T-helper 17 cell (primary cell): Measurements from ENCODE around the gene PRKG1. TPM values are rescaled to one million over a fixed set of nuclear protein-coding genes. Genes with fewer than 3 reads are reported as not detected.

Experiments used
- ATAC-seq: fragments of 150-1000 bp; cut with Tn5 transposase; 2 replicates; pipeline ENCODE4 v1.10.0; 2021; ENCODE audit warnings: mild to moderate bottlenecking, moderate library complexity
- DNase-seq, 3 donors: peaks; one replicate each; pipeline versions ENCODE4 v3.0.0 to v3.0.0-alpha.2; 2020 to 2021
- H3K9me3 ChIP-seq: one replicate; pipeline ENCODE4 v1.7.0; 2013; ENCODE audit warnings: low read length, mild to moderate bottlenecking; ENCODE audit not compliant: control insufficient read depth, poor library complexity, severe bottlenecking
- H3K27ac Mint-ChIP-seq: one replicate; pipeline ENCODE4 v1.8.0; 2022; ENCODE audit warnings: mild to moderate bottlenecking, moderate library complexity, mixed read lengths
- H3K27me3 Mint-ChIP-seq: one replicate; pipeline ENCODE4 v1.8.0; 2022; ENCODE audit warnings: mixed read lengths
- H3K36me3 Mint-ChIP-seq: one replicate; pipeline ENCODE4 v1.8.0; 2022; ENCODE audit warnings: low read depth, mixed read lengths
- H3K4me1 Mint-ChIP-seq: one replicate; pipeline ENCODE4 v1.8.0; 2022; ENCODE audit warnings: mild to moderate bottlenecking, mixed read lengths
- H3K4me3 Mint-ChIP-seq: one replicate; pipeline ENCODE4 v1.8.0; 2022; ENCODE audit warnings: mild to moderate bottlenecking, moderate library complexity, mixed read lengths
- total RNA-seq, 4 donors: library from RNA in 2 of 4; stranded (reverse) in 2 of 4; gene quantifications; one replicate each; pipeline ENCODE4 v1.2.3 and lab custom pipeline; 2022 to 2026

Gene PRKG1
- total RNA-seq, 2 donors from 2014 or later, result 0.27 to 4.1 TPM

- no peak overlapping the region for H3K4me3 Mint-ChIP-seq
- no peaks in the 10 kb centered on the region for H3K36me3 Mint-ChIP-seq
- H3K4me1 Mint-ChIP-seq, result no peaks in the 10 kb centered on the region
- H3K27ac Mint-ChIP-seq, result no peak overlapping the region
- no peaks in the 10 kb centered on the region for H3K9me3 ChIP-seq
- no peak for DNase-seq
- no peaks in the 10 kb centered on the region for H3K27me3 Mint-ChIP-seq
- ATAC-seq, result no peak
Observed at GRCh38 chr10:52276986-52277385, 1202.7 kb downstream of the PRKG1 start.

GRCh38 chr10:52279546-52279945 lies 1205.3 kb downstream of the PRKG1 start:
- Mint-ChIP-seq H3K36me3 (no peaks in the 10 kb centered on the region), H3K27ac (no peak overlapping the region), H3K4me1 (no peaks in the 10 kb centered on the region), H3K4me3 (no peak overlapping the region), H3K27me3 (no peaks in the 10 kb centered on the region)
- H3K9me3 ChIP-seq, result no peaks in the 10 kb centered on the region
- no peak for ATAC-seq
- DNase-seq, result no peak

GRCh38 chr10:52280051-52280450 lies 1205.8 kb downstream of the PRKG1 start:
- no peak overlapping the region for H3K27ac Mint-ChIP-seq
- ATAC-seq, result no peak
- H3K27me3 Mint-ChIP-seq, result no peaks in the 10 kb centered on the region
- DNase-seq, result no peak
- H3K4me1 Mint-ChIP-seq, result no peaks in the 10 kb centered on the region
- no peaks in the 10 kb centered on the region for H3K9me3 ChIP-seq
- H3K36me3 Mint-ChIP-seq, result no peaks in the 10 kb centered on the region
- no peak overlapping the region for H3K4me3 Mint-ChIP-seq

GRCh38 chr10:52283174-52283573 lies 1208.9 kb downstream of the PRKG1 start:
- H3K36me3 Mint-ChIP-seq, result no peaks in the 10 kb centered on the region
- no peaks in the 10 kb centered on the region for H3K27me3 Mint-ChIP-seq
- no peak for DNase-seq
- no peak overlapping the region for H3K27ac Mint-ChIP-seq
- H3K9me3 ChIP-seq, result no peaks in the 10 kb centered on the region
- ATAC-seq, result no peak
- no peak overlapping the region for H3K4me3 Mint-ChIP-seq
- no peaks in the 10 kb centered on the region for H3K4me1 Mint-ChIP-seq

GRCh38 chr10:52284416-52285013 lies 1210.2 kb downstream of the PRKG1 start:
- Mint-ChIP-seq H3K27me3 (no peaks in the 10 kb centered on the region), H3K4me1 (no peaks in the 10 kb centered on the region), H3K36me3 (no peaks in the 10 kb centered on the region), H3K27ac (no peak overlapping the region), H3K4me3 (no peak overlapping the region)
- ATAC-seq (no peak), DNase-seq (no peak)
- no peaks in the 10 kb centered on the region for H3K9me3 ChIP-seq

GRCh38 chr10:52287866-52288265 lies 1213.6 kb downstream of the PRKG1 start:
- no peaks in the 10 kb centered on the region for H3K9me3 ChIP-seq
- Mint-ChIP-seq H3K4me3 (no peak overlapping the region), H3K4me1 (no peaks in the 10 kb centered on the region), H3K27me3 (no peaks in the 10 kb centered on the region), H3K36me3 (no peaks in the 10 kb centered on the region), H3K27ac (no peak overlapping the region)
- ATAC-seq (no peak), DNase-seq (no peak)

- H3K27me3 Mint-ChIP-seq, result peaks cover 5% of the 10 kb centered on the region
- no peaks in the 10 kb centered on the region for H3K9me3 ChIP-seq
- H3K4me3 Mint-ChIP-seq, result no peak overlapping the region
- H3K4me1 Mint-ChIP-seq, result no peaks in the 10 kb centered on the region
- DNase-seq (no peak), ATAC-seq (no peak)
- no peaks in the 10 kb centered on the region for H3K36me3 Mint-ChIP-seq
- no peak overlapping the region for H3K27ac Mint-ChIP-seq
Observed at GRCh38 chr10:52297747-52298146, 1223.5 kb downstream of the PRKG1 start.

GRCh38 chr10:52300599-52301277 lies 1226.5 kb downstream of the PRKG1 start:
- ATAC-seq (no peak), DNase-seq (no peak)
- H3K9me3 ChIP-seq, result no peaks in the 10 kb centered on the region
- Mint-ChIP-seq H3K4me3 (no peak overlapping the region), H3K27me3 (peaks cover 5% of the 10 kb centered on the region), H3K36me3 (no peaks in the 10 kb centered on the region), H3K4me1 (no peaks in the 10 kb centered on the region), H3K27ac (no peak overlapping the region)

- H3K36me3 Mint-ChIP-seq, result peaks cover 2% of the 10 kb centered on the region
- peak overlapping the region; percentile 9 for H3K4me3 Mint-ChIP-seq
- no peak for ATAC-seq
- H3K27me3 Mint-ChIP-seq, result peaks cover 42% of the 10 kb centered on the region
- peaks cover 11% of the 10 kb centered on the region for H3K4me1 Mint-ChIP-seq
- no peak overlapping the region for H3K27ac Mint-ChIP-seq
- H3K9me3 ChIP-seq, result no peaks in the 10 kb centered on the region
- DNase-seq, result no peak
Observed at GRCh38 chr10:52308251-52309031, 1234.2 kb downstream of the PRKG1 start.

- Mint-ChIP-seq H3K36me3 (peaks cover 2% of the 10 kb centered on the region), H3K27me3 (peaks cover 65% of the 10 kb centered on the region), H3K27ac (no peak overlapping the region), H3K4me1 (peaks cover 16% of the 10 kb centered on the region), H3K4me3 (no peak overlapping the region)
- ATAC-seq, result no peak
- H3K9me3 ChIP-seq, result no peaks in the 10 kb centered on the region
- DNase-seq, result no peak
Observed at GRCh38 chr10:52312942-52313255, 1238.6 kb downstream of the PRKG1 start.

GRCh38 chr10:52313256-52313932 lies 1239.1 kb downstream of the PRKG1 start:
- Mint-ChIP-seq H3K27me3 (peaks cover 60% of the 10 kb centered on the region), H3K4me1 (peaks cover 13% of the 10 kb centered on the region), H3K27ac (no peak overlapping the region), H3K4me3 (no peak overlapping the region), H3K36me3 (peaks cover 2% of the 10 kb centered on the region)
- DNase-seq (no peak), ATAC-seq (no peak)
- H3K9me3 ChIP-seq, result no peaks in the 10 kb centered on the region

GRCh38 chr10:52313933-52314821 lies 1239.9 kb downstream of the PRKG1 start, which contains the start of gene DKK1:
DKK1 (plus strand) TSS chr10:52314281; CDS start chr10:52314435, 154 bp downstream.
- no peaks in the 10 kb centered on the region for H3K9me3 ChIP-seq
- ATAC-seq, result peak; percentile 63
- Mint-ChIP-seq H3K36me3 (peaks cover 2% of the 10 kb centered on the region), H3K27me3 (peaks cover 52% of the 10 kb centered on the region), H3K4me3 (peak within 1 kb of the TSS; percentile 73), H3K27ac (no peak within 1 kb of the TSS), H3K4me1 (peaks cover 10% of the 10 kb centered on the region)
- DNase-seq, result no peak
